Mucosa of rectum (tissue), 2 donors: ENCODE measurements around the gene P2RX5.
A peak's percentile ranks its signal among the peaks of the same experiment; 100 is the strongest.
"Not testable (repeated sequence)": the region's sequence is repeated elsewhere in the genome, so short reads cannot be mapped to it uniquely, and the experiment has no call there.

Source experiments
- H3K27ac ChIP-seq, 2 donors: one replicate each; pipeline ENCODE4 v1.7.0; 2013; ENCODE audit warnings: inconsistent platforms in 2 of 2, low read depth in 2 of 2, low read length in 2 of 2
- H3K27me3 ChIP-seq, 2 donors: one replicate each; pipeline ENCODE4 v1.7.0; 2013; ENCODE audit warnings: low read length in 2 of 2; ENCODE audit not compliant: control insufficient read depth in 2 of 2, insufficient read depth in 2 of 2
- H3K36me3 ChIP-seq, 2 donors: one replicate each; pipeline ENCODE4 v1.7.0; 2013; ENCODE audit warnings: low read length in 2 of 2; ENCODE audit not compliant: control insufficient read depth in 2 of 2, insufficient read depth in 2 of 2
- H3K4me1 ChIP-seq, 2 donors: one replicate each; pipeline ENCODE4 v1.7.0; 2013; ENCODE audit warnings: low read length in 2 of 2, mild to moderate bottlenecking in 1 of 2; ENCODE audit not compliant: control insufficient read depth in 2 of 2, insufficient read depth in 2 of 2
- H3K4me3 ChIP-seq, 2 donors: one replicate each; pipeline ENCODE4 v1.7.0; 2013; ENCODE audit warnings: low read length in 2 of 2
- H3K9ac ChIP-seq, 2 donors: one replicate each; pipeline ENCODE4 v1.7.0; 2013; ENCODE audit warnings: low read length in 2 of 2, low read depth in 1 of 2, mild to moderate bottlenecking in 1 of 2
- H3K9me3 ChIP-seq, 2 donors: one replicate each; pipeline ENCODE4 v1.7.0; 2013; ENCODE audit warnings: low read length in 2 of 2; ENCODE audit not compliant: control insufficient read depth in 2 of 2
- donor health status: healthy.
- donor health status: Normal muscosa, but diverticular disease.

P2RX5 gene

DNA sequence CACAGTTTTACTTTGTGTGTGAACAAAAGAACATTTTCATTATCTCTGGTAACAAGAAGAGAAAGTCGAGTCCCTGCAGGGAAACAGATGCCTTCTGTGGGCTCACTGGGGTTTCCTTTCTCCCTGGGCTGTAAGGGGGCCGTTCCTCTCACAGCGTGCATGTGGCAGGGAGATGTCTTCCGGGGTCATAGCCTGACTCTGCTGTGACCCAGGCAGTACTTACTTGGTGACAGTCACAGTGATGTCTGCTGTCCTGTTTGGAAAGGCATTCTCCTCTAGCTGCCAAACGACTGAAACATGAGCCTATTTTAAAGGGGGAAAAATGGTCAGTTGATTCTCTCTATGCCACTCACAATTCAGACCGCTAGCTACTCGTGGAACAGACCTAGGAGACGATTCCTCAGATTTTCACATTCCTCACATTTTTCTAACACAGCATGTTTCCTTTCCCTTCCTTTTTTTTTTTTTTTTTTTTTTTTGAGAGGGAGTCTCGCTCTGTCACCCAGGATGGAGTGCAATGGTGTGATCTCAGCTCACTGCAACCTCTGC, 35.0 kb upstream of the P2RX5 start:
- Histone ChIP-seq H3K9ac (no peak overlapping the region), H3K9me3 (no peaks in the 10 kb centered on the region), H3K4me1 (peaks cover 0 to 2% of the 10 kb centered on the region in 2 donors), H3K36me3 (no peaks in the 10 kb centered on the region), H3K4me3 (no peak overlapping the region), H3K27me3 (no peaks in the 10 kb centered on the region), H3K27ac (no peak overlapping the region)

DNA sequence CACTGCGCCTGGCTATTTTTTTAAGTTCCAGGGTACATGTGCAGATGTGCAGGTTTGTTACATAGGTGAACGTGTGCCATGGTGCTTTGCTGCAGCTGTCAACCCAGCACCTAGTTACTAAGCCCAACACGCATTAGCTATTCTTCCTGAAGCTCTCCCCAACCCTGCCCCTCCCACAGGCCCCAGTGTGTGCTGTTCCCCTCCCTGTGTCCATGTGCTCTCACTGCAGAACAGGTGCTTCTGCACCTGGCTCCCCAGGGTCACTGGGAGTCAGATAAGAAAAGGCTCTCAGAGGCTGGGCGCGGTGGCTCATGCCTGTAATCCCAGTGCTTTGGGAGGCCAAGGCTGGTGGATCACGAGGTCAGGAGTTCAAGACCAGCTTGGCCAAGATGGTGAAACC, 33.9 kb upstream of the P2RX5 start:
- H3K27me3 ChIP-seq: no peaks in the 10 kb centered on the region
- no peaks in the 10 kb centered on the region for H3K36me3 ChIP-seq

DNA sequence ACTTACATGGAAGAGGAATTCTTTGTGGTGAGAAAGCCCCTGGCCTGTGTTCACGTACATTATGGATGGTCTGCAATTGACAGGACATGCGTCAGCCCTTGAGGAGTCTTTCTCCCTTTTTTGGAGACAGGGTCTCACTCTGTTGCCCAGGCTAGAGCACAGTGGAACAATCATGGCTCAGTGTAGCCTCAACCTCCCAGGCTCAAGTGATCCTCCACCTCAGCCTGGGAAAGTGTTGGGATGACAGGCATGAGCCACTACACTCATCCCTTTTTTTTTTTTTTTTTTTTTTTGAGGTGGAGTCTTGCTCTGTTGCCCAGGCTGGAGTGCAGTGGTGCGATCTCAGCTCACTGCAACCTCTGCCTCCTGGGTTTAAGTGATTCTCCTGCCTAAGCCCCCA, 32.1 kb upstream of the P2RX5 start:
- not testable (repeated sequence) for H3K9ac ChIP-seq, H3K27ac ChIP-seq, H3K27me3 ChIP-seq, H3K4me3 ChIP-seq, H3K36me3 ChIP-seq, H3K9me3 ChIP-seq
- peaks cover 8 to 11% of the 10 kb centered on the region in 2 donors for H3K4me1 ChIP-seq

More for the DNA sequence above, 33.9 kb upstream of the P2RX5 start:
- Histone ChIP-seq H3K9me3 (no peaks in the 10 kb centered on the region), H3K27ac (no peak overlapping the region), H3K4me3 (no peak overlapping the region), H3K4me1 (peaks cover 0 to 2% of the 10 kb centered on the region in 2 donors), H3K9ac (no peak overlapping the region)

DNA sequence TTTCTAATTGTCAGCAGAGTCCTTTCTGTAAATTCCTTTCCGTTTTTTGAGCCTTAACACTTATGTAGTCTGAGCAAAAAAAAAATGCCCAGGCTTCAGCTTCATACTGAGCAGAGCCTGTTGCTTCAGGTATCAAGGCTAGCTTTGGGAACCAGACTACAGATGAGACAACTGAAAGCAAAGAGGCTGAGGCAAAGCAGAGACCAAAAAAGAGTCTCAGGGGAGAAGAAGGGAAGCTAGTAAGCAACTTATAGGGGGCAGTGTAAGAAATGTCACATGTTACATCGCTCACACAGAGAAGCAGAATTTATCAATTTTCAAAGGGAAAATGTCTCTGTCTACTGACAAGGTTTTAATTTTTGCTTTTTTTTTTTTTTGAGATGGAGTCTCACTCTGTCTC, 31.1 kb upstream of the P2RX5 start:
- no peak overlapping the region for H3K9ac ChIP-seq
- H3K4me3 ChIP-seq: no peak overlapping the region
- no peaks in the 10 kb centered on the region for H3K9me3 ChIP-seq
- no peaks in the 10 kb centered on the region for H3K36me3 ChIP-seq
- H3K4me1 ChIP-seq: peaks cover 15 to 16% of the 10 kb centered on the region in 2 donors
- no peaks in the 10 kb centered on the region for H3K27me3 ChIP-seq
- H3K27ac ChIP-seq: no peak overlapping the region

DNA sequence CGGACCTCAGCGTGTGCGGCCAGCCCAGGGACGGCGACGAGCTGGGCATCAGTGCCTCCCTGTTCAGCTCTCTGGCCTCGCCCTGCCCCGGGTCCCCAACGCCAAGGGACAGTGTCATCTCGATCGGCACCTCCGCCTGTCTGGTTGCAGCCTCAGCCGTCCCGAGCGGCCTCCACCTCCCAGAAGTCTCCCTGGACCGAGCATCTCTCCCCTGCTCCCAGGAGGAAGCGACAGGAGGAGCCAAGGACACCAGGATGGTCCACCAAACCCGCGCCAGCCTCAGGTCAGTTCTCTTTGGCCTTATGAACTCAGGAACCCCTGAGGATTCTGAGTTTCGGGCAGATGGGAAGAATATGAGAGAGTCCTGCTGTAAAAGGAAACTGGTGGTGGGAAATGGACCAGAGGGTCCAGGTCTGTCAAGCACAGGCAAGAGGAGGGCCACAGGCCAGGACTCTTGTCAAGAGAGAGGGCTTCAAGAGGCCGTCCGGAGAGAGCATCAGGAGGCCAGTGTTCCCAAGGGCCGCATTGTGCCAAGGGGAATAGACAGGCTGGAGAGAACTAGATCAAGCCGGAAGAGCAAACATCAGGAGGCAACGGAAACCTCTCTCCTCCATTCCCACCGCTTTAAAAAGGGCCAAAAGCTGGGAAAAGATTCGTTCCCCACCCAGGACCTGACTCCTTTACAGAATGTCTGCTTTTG, 28.6 kb upstream of the P2RX5 start:
- peaks cover 18 to 21% of the 10 kb centered on the region in 2 donors for H3K4me1 ChIP-seq
- peak overlapping the region; percentile 32 to 83 for H3K9ac ChIP-seq

DNA sequence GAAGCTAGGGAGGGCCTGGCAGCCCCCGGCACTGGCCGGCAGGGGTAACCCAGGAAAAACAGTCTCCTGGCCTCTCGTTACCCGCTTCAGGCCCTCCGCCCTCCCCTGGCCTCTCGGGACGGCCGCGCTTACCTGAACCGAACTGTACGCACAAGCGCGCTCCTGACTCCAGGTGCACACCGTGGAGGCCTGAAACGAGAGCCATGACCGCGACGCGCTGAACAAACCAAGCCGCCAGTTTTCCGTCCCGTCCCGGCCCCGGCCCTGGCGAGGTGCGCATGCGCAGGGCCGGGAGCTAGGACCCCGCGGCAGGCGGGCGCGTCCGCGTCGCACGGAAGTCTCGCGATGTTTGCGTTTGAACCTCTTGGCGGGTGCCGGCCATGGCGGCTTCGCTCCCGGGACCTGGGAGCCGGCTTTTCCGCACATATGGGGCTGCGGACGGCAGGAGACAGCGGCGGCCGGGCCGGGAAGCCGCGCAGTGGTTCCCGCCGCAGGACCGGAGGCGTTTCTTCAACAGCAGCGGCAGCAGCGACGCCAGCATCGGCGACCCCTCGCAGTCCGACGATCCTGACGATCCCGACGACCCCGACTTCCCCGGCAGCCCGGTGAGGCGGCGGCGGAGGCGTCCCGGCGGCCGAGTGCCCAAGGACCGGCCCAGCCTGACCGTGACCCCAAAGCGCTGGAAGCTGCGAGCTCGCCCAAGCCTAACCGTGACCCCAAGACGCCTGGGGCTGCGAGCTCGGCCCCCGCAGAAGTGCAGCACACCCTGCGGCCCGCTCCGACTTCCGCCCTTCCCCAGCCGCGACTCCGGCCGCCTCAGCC, 27.8 kb upstream of the P2RX5 start, which contains the start of gene HASPIN:
Gene HASPIN, plus strand, starts transcription at position 348 of the 822 bp plus-strand sequence. Its CDS starts 33 bp downstream, at position 381.
- peak within 1 kb of the TSS; percentile 83 to 85 for H3K9ac ChIP-seq
- H3K36me3 ChIP-seq: peaks cover 0 to 4% of the 10 kb centered on the region in 2 donors
- no peaks in the 10 kb centered on the region for H3K27me3 ChIP-seq
- H3K4me1 ChIP-seq: peaks cover 18 to 21% of the 10 kb centered on the region in 2 donors
- no peaks in the 10 kb centered on the region for H3K9me3 ChIP-seq
- H3K27ac ChIP-seq: peak within 1 kb of the TSS; percentile 73 to 89
- peak within 1 kb of the TSS; percentile 78 to 88 for H3K4me3 ChIP-seq

More for the DNA sequence above, 28.6 kb upstream of the P2RX5 start:
- H3K9me3 ChIP-seq: no peaks in the 10 kb centered on the region
- no peak overlapping the region for H3K27ac ChIP-seq
- H3K27me3 ChIP-seq: no peaks in the 10 kb centered on the region
- peak overlapping the region; percentile 78 to 88 for H3K4me3 ChIP-seq
- peaks cover 0 to 4% of the 10 kb centered on the region in 2 donors for H3K36me3 ChIP-seq

DNA sequence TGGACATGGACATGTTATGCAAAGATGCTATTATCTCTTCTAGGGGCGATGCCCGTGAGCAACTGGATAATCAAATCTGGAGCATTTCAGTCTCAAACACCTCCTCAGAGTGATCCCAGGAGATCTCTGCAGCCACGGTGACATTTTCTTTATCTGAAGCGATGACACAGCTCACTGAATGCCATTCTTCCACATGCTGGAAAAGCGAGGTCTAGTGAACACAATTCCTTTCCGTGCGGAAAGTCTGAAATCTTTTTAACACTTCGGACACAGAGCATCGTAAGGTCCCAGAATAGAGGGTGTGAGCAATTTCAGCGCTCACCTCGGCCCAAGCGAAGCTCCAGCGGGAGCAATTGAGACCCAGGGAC, 27.2 kb upstream of the P2RX5 start:
- Histone ChIP-seq H3K9me3 (no peaks in the 10 kb centered on the region), H3K9ac (peak overlapping the region; percentile 83 to 85), H3K4me1 (peaks cover 18 to 21% of the 10 kb centered on the region in 2 donors), H3K36me3 (peaks cover 4 to 6% of the 10 kb centered on the region in 2 donors), H3K27ac (peak overlapping the region; percentile 73 to 89), H3K4me3 (peak overlapping the region; percentile 78 to 88), H3K27me3 (no peaks in the 10 kb centered on the region)

DNA sequence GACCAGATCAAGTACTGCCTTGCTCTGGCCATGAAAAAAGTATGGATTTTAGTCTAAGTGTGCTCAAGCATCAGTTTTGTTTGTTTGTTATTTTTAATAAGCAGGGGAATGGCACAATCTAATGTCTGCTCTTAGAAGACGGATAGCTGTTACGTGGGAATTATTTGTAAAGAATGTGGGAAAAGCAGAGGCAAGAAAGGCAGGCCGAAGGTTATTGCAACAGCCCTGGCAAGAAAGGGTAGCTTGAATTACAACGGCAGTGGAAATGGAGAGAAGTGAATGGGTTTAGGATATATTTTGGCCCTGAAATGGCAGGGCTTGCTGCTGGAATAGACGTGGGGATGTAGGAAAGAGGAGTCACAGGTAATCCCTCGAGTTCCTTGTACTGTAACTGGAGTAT, 26.8 kb upstream of the P2RX5 start:
- Histone ChIP-seq H3K27ac (no peak overlapping the region), H3K9ac (peak overlapping the region; percentile 83 to 85), H3K4me3 (peak overlapping the region; percentile 78 to 88), H3K27me3 (no peaks in the 10 kb centered on the region), H3K9me3 (no peaks in the 10 kb centered on the region), H3K36me3 (peaks cover 8 to 11% of the 10 kb centered on the region in 2 donors), H3K4me1 (peaks cover 18 to 21% of the 10 kb centered on the region in 2 donors)

DNA sequence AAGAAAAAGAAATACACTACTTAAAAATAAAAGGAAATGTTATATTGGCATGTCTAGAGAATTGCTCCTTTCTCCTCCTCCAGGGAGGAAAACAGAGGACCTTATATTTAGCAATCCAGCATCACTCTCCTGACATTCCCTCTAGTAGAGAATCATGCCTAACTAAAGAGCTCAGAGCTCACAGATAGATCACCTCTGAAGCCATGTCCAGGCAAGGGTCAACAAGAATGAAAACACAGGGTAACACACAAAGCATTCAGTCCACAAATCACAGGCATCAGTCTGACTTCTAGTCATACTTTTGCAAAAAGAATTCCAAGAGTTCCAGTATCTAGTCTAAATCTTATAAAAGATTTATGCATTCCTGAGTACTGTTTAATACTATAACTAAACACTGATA, 23.3 kb upstream of the P2RX5 start:
- H3K9me3 ChIP-seq: no peaks in the 10 kb centered on the region
- no peaks in the 10 kb centered on the region for H3K27me3 ChIP-seq
- no peak overlapping the region for H3K27ac ChIP-seq
- no peak overlapping the region for H3K4me3 ChIP-seq
- peaks cover 14 to 16% of the 10 kb centered on the region in 2 donors for H3K4me1 ChIP-seq
- H3K36me3 ChIP-seq: peaks cover 38 to 39% of the 10 kb centered on the region in 2 donors
- no peak overlapping the region for H3K9ac ChIP-seq

DNA sequence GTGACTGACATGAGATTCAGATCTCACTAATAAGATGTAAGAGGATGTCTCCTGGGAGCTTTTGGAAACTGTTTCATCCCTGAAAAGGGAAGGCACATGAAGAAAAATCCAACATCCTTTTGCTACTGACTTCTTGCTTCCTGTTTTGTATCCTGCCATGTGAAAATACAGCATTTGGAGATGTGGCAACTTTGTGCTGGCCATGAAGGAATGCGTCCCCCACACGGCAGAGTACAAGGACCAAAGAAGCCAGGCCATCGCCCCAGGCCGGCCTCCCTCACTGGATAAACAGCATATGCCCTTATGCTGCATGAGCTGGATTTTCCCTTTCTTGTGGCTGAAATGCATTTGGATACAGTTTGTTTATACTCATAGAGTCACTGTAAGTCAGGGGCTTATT, 22.2 kb upstream of the P2RX5 start:
- Histone ChIP-seq H3K27me3 (no peaks in the 10 kb centered on the region), H3K9me3 (no peaks in the 10 kb centered on the region), H3K9ac (no peak overlapping the region), H3K4me3 (no peak overlapping the region), H3K36me3 (peaks cover 38 to 39% of the 10 kb centered on the region in 2 donors), H3K4me1 (peaks cover 10 to 13% of the 10 kb centered on the region in 2 donors), H3K27ac (no peak overlapping the region)
